A673 (cell line): ENCODE measurements around the gene VAV2.

ENCODE experiments used
- EZH2 ChIP-seq: fragments of 200-600 bp; sonication (generic); IDR thresholded peaks from 2 replicates; pipeline ENCODE4 v1.6.1; 2017; ENCODE audit warnings: borderline replicate concordance, low read depth, mild to moderate bottlenecking, mixed read lengths, antibody characterized with exemption, low read length; ENCODE audit not compliant: poor library complexity, severe bottlenecking
- TF ChIP-seq, protein P1 (sequence below): fragments of 300-800, 200-600 bp; sonication (generic); conservative IDR thresholded peaks from 2 replicates; pipeline ENCODE4 v1.5.1; 2017; ENCODE audit warnings: low read depth, mild to moderate bottlenecking, antibody characterized with exemption, low read length, moderate library complexity, mixed read lengths

DNA sequence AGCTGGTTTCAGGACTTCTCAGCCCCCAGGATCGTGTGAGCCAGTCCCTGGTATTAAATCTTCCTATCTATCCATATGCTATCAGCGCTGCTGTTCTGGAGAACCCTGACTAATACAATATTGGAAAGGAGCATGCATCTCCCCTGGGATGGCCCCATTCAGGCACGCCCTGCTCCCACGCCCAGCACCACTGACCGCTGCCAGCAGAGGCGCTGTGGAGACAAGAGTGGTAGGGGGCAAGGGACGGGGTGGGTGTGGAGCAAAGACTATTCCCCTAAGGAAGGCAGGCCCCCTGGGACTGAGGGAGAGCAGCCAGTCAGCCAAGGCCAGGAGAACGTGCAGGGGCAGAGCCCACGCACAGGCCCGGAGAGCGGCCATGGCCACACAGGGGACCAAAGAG lies 116.0 kb downstream of the VAV2 start:
- TF ChIP-seq, protein P1, sequence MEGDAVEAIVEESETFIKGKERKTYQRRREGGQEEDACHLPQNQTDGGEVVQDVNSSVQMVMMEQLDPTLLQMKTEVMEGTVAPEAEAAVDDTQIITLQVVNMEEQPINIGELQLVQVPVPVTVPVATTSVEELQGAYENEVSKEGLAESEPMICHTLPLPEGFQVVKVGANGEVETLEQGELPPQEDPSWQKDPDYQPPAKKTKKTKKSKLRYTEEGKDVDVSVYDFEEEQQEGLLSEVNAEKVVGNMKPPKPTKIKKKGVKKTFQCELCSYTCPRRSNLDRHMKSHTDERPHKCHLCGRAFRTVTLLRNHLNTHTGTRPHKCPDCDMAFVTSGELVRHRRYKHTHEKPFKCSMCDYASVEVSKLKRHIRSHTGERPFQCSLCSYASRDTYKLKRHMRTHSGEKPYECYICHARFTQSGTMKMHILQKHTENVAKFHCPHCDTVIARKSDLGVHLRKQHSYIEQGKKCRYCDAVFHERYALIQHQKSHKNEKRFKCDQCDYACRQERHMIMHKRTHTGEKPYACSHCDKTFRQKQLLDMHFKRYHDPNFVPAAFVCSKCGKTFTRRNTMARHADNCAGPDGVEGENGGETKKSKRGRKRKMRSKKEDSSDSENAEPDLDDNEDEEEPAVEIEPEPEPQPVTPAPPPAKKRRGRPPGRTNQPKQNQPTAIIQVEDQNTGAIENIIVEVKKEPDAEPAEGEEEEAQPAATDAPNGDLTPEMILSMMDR, result peak; percentile 29; the same call in 1 of the 2 replicates
- TF ChIP-seq EZH2, result no peak
